HG02588 (cell line): Measurements from ENCODE around the gene PDE1C.
"Not testable (repeated sequence)": the region's sequence is repeated elsewhere in the genome, so short reads cannot be mapped to it uniquely, and the experiment has no call there.

ENCODE experiments used
- ATAC-seq: cut with Tn5 transposase; IDR thresholded peaks from one replicate; pipeline ENCODE4 v1.9.1; 2021; ENCODE audit warnings: mild to moderate bottlenecking, moderate library complexity; ENCODE audit not compliant: unreplicated experiment

Gene PDE1C

DNA sequence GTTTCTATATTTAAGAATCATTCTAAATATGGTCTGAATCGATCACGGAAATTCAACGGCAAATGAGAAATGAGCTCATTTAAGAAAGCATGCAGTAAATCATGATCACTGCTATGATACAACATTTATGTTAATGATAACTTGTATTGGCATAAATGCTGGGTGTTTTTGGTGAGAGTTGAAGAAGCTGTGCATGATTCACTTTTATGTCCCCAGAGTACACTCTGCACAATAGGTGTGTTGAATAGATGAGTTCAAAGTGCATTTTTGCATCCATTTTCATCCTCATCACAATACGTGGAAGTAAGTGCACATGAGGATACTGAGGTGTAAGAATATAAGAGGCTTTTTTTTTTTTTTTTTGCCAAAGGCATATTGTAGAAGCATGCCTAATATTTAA, 213.9 kb downstream of the PDE1C start:
- ATAC-seq, result no peak

DNA sequence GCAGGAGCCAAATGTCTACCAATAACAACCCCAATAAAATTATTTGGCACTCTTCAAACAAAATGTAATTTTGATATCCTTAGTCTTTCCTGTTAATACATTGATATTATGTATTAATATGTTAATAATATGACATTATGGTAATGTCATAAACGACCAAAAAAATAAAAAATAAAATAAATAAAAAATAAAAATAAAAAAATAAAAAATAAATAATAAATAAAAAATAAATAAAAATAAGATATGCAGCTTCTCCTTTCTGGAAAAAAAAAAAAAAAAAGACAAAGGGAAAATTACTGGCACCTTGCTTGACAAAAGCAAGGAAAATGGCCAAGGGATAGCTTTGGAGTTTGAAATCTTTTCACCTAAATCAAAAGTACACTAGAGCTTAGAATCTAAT, 214.7 kb downstream of the PDE1C start:
- ATAC-seq, result no peak

DNA sequence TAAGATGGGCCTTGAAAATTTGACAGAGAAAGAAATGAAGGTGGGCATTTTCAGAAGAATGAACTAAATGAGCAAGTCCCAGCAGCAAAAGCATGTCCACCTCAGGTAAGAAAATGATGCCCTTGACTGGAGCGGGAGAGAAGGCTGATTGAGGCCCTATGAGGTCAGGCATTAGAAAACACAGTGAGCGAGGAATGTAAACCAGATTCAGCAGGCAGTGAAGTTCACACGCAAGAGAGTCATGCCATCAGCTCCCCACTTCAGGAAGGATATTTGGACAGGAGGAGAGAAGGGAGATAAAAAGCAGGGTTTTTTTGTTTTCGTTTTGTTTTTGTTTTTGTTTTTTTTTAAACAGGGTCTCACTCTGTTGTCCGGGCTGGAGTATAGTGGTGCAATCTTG, 216.8 kb downstream of the PDE1C start:
- no peak for ATAC-seq

DNA sequence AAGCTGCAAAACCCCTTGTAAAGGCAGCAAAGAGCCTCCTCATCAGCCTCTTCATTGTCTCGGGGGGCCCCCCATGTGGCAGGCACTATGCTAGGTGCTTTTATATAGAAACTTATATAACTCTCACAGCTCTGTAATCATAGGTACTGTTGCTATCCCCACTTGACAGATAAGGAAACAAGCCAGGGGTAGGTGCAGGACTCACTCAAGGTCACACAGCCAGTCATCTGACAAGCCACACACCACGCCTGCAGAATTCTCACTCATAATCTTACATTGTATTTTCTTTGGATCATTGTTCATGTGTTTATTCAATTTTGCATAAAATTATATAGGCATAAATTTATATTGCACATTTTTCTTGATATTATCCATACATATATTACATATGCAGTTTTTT, 217.7 kb downstream of the PDE1C start:
- no peak for ATAC-seq

DNA sequence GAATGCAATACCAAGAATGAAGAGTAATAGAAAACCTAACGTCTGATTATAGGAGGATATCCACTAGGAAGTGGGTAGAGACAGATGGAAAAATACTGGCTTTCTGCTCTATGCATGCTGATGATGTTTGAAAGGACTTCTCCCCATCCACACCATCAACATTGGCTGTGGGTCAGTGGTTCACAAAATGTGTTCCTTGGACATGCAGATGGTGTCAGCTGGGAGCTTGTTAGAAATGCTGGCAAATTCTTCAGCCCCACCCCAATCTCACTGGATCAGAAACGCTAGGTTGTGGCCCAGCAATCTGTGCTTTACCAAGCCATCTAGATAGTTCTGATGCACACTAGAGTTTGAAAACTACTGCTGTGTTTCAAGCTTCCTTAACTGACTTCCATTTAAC, 219.1 kb downstream of the PDE1C start:
- no peak for ATAC-seq

DNA sequence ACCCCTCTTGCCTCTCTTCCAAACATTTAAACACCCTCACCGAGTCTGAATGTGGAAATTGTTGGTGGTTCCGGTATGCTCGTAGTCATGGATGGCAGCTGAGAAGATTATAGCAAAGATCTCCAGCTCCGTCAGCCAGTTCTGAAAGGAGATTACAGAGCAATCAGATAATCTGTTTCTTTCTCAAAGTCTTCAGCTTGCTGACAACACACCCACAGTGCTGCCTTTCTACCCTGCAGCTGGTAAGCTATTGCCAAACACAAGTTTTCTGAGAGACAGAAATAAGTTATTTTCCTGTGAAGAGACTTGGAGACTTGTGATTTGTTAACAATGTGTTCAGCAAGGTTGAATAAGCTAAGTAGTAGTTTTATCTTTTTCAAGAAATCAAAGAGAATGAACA, 219.6 kb downstream of the PDE1C start:
- ATAC-seq, result no peak

DNA sequence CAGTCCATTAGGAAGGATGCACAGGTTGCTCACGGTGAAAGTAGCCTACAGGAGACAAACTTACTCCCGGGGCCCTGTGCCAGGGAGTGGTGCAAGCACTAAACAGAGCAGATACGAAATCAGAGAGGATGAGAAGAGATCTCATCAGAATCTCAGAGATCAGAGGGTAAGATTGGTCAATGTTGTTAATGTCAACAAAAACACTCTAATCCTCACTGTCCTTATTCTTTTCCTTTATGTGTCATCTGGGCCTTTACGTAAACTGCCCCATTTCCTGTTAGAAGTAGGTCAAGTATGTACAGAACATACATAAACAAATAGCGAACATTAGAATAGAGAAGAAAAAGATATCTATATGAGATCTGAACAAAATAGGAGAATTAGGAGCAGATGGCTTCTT, 220.1 kb downstream of the PDE1C start:
- ATAC-seq, result no peak

DNA sequence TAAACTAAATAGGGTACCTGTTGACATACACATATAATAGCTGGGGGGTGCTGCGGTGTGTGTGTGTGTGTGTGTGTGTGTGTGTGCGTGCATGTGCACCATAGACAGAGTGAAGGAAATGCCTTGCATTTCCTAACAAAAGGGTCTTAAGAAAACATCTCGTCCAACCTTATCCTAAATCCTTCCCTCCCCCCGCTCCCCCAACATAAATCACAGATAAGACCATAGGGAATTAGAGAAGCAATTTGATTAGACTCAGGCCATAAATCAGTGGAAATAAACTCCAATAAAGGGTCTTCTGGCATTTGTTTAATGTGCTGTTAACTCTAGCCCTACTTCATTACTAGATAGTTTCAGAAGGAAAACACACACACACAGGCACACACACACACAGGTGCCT, 234.7 kb downstream of the PDE1C start:
- ATAC-seq, result no peak

DNA sequence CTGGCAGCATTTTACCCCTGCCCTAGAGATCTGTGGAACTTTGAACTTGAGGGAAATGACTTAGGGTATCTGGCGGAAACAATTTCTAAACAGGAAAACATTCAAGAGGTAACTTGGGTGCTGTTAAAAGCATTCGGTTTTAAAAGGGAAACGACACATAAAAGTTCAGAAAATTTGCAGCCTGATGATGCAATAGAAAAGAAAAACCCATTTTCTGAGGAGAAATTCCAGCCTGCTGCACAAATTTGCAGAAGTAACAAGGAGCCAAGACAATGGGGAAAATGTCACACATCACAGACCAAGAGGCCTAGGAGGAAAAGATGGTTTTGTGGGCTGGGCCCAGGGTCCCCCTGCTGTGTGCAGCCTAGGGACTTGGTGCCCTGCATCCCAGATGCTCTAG, 236.6 kb downstream of the PDE1C start:
- ATAC-seq, result not testable (repeated sequence)

DNA sequence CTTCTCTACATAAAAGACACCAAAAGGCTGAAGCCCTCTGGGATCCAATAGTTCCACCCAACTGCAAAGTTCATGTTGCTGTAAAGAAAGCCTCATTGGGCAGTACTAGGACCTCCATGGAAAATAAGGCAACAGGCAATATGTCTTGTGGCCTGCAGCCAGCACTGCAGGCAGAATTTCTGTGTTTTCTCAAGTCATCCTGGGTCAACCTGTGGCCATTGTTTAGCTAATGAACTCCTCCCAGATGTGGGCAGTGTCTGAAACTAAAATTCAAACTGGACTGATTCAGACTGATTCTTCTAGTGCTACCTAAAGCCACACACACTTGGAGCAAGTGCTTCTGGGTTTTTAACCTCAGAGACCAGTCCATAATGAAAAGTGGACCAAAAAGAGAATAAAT, 241.7 kb downstream of the PDE1C start:
- ATAC-seq, result no peak

DNA sequence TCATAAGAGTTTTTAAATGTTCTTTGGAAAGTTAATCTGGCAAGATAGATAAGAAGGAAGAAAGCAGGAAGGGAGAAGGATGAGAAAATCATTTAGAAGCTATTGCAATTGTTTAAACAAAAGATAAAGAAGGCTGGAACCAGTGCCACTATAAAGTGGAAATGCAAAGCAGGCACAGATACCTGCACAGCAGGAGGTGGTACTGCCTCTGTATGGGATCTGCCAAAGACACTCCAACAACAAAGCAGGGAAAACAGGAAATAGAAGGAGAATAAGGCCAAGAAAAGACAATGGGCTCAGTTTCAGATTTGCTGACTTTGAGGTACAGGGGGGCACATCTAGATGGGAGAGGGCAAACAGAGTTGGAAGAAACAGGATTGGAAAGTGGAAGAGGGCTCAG, 244.6 kb downstream of the PDE1C start:
- no peak for ATAC-seq

DNA sequence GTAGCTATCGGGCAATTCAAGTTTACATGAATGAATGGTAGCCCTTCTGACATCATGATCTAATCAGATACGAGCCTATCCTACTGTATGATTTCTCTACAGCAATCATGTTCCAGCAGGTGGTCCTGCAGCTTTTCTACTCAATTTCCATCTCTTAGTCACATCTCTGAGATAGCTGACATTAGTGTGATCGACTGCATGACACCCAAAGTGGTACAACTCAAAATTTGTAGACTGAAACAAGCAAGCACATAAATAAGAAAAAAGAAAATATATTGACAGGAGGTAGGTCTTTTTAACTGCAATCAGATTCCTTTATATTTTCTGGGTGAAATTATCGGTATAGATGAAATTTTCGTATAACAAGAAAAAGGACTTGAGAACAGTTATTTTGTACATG, 251.2 kb downstream of the PDE1C start:
- no peak for ATAC-seq

DNA sequence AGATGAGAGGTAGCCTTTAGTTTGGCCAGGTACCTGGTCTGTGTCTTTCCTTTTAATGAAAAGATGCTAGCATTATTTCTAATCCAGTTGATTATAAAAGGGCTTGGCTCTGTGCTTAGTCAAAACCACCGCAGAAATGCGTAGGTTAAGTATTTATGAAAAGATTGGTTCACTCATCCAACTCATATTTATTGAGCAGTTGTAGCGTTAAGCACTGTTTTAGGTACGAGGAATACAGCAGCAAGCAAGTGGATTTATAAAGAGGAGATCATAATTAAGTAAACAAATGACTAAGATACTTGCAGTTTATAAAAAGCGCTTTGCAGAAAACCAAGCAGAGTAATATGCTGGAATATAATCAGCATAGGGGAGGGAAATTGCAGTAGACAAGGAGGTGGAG, 253.4 kb downstream of the PDE1C start:
- ATAC-seq, result no peak

DNA sequence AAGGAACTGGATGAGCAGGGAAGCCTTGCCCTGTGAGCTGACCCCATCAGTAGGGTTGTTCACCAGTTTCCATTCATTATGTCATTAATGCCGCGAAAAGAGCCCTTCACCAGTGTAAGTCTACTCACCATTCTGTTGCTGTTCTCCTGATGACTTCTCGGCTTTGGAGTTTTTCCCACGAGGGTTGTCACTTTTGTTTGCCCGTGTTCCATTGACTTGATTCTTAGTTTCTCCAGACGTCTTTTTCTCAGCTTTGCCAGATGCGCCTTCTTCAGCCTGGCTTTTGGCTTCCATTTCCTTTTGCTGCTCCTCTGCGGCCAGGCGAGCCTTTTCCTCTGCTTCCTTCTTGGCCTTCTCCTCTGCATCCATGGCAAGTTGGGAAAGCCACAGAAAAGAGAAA, 254.4 kb downstream of the PDE1C start:
- no peak for ATAC-seq

DNA sequence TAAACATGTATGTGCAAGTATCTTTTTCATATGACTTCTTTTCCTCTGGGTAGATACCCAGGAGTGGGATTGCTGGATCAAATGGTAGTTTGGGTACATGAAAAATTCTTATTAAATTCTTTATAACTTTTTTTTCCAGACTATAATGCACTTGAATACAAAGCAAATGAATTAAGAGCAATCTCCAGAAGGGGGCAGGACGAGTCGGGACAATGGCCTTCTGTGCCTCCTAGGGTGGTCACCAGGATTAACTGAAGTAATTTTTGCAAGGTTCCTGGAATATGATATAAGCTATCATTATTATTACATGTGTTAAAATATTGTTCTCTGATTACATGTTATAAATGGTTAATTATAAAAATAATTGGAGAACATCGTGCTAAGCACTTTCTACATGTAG, 256.0 kb downstream of the PDE1C start:
- ATAC-seq, result no peak

DNA sequence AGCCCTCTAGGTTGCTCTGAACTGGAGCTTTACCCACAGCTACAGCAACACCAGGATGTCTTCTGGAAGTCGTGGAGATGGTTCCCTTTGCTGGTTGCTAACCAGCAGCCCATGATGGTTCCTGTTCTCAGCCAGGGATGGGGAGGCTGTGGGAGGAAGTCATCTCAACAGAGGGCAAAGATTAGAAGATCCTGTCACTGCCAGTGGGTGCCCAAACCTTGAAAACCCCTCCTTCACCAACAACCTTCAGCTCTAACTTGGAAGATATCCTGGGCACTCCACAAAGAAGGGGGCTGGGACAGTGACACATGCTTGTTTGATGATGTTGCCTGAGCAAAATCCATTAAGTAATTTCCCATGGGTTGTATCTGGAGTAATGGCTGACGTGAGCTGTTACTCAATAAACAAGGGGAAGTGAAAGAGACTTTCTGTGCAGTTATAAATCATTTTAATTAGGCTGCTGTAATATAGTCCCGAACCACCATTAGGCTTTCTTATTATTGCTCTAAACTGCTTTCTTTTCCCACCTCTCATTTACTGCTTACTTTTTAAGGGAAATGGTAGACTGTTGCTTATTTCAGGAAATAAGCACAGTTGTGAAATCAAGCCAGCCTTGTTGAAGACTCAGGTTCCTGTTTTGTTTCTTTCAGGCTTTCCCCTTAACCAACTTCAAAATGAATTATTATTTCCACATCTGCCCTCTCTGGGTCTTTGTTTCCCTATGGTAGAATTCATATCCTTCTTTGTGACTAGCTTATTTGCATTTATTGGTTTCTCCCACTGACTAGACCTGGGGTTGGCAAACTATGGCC, 258.4 kb downstream of the PDE1C start:
- ATAC-seq, result peak; percentile 72

DNA sequence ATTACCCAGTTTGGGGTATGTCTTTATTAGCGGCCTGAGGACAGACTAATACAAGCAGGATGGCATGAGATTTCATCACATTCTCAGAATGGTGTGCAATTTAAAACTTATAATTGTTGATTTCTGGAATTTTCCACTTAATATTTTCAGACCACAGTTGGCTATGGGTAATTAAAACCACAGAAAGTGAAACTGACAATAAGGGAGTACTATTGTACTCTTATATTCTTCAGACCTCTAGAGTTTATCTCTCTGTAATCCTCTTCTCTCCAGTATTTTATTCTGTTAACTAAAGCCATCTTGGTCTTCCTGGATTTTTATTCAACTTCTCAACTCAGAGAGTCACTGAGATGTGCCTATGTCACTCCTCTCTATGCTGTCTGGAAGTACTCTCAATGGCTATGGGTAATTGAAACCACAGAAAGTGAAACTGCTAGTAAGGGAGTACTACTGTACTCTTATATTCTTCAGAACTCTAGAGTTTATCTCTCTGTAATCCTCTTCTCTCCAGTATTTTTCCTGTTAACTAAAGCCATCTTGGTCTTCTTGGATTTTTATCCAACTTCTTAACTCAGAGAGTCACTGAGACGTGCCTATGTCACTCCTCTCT, 264.9 kb downstream of the PDE1C start:
- peak; percentile 95 for ATAC-seq

DNA sequence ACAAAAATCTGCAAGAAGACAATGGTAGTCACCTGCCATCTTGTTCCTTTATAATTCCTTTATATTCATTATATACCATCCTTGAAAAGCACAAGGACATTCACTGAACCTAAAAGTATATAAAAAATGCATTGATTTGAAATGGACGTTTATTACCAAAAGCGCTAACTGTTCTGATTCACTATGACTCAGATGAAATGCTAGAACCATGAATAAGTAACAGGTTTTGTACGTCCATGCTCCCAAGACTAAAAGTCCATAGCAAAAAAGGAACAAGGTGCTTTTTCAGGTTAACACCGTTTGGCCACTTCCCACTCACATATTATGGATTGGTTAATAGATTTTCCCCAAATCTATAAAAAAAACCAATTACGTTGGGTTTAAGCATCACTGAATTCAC, 273.8 kb downstream of the PDE1C start:
- no peak for ATAC-seq

DNA sequence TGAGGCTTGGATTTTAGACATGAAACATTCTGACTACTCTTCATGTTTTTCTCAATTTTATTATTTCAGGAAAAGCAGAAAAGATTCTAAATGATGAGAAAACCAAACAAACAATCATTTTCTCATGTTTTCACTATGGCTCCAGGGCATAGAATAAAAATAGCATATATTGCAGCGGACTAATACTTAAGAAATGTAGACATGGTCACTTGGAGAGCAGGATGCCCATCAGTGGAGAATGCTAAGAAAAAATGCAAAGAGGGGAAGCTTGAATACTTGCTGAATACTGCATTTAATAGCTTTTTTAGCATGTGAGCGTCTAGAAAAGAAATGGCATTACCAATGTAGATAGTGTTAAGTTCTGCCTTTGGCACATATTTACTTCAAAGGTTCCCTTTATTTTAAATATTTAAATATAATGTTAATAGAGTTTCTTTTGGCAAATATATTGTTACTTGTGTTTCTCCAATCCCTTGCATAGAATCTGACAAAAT, 275.3 kb downstream of the PDE1C start:
- ATAC-seq, result no peak

DNA sequence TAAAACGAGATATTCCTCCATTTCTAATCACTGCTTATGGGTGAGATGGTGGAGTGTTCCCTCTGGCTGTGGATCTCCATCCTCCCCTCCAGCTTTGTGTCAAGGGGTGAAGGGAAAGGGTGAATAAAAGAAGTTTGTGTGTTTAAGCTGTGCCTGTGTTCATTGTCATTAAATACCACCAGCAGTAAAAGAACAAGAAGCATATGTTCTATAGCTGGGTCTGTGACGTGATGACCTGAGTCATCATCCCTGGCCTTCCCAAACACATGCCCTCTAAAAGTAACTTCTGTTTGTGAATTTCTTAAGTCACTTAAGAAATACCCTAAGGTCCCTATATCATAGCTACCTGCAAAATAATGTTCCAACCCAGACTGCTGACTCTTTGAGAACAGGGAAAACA, 278.3 kb downstream of the PDE1C start:
- ATAC-seq, result no peak

DNA sequence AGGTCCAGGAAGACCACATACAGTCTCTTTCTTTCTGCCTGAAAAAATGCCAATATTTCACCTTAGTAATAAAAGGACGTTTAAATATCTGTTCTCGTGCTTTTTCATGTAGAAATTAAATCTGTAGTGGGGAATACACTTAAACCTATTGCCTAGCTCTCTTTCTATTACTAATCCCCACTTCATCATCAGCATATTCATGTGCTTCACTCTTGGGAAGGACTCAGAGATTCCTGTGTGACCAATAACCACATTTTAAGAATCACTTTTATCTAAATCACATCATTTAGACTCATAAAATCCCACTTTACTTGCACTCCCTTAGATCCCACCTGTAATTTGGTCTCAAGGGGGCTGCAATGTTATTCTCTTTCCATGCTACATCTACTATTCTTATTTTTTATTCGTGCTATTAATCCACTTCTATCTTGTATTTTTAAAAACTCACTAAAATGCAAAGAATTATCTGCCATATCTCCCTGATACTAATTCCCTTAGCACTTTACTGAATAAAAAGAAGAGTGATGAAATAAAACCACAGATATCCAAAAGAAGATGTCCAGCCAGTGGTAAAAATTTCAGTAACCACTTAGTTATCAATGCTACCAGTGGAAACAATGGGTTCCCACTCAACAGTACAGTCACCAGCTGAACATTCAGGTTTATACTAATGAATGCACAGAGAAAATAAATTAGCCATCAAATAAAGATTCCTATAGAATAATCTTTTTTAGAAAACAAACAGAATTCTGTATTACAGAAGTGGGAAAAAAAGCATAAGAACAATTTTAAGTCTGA, 281.1 kb downstream of the PDE1C start:
- no peak for ATAC-seq

DNA sequence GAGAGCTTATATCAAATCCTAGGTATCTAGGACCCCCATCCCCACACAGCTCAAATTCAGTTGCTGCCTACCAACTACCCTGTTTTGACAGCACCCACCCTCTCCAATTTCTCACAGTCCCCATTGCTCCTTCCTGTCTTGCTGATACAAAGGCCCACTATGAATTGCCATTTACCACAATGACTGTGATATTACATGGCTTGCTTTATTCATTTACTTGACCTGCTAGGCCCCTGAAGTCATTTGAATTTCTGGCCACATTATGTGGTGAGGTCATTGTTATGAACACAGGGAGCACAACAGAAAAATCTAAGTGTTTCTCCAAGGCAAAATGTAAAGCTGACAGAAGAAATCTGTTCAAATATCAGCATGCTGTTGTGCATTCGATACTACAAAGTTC, 281.8 kb downstream of the PDE1C start:
- peak; percentile 76 for ATAC-seq
